ENCODE measurements around the gene LTBP1. TPM values are rescaled to one million over a fixed set of nuclear protein-coding genes. Genes with fewer than 3 reads are reported as not detected.
A peak's percentile ranks its signal among the peaks of the same experiment; 100 is the strongest.

LTBP1 gene
- total RNA-seq, 6 experiments from 2014 or later: 260 to 409 (median 335) TPM

GRCh38 chr2:33083699-33084387 lies 137.1 kb downstream of the LTBP1 start:
- Mint-ChIP-seq H3K9me3 (no peaks in the 10 kb centered on the region), H3K36me3 (ENCODE audit: low read depth) (peaks cover 6% of the 10 kb centered on the region; the same call in 1 of the 2 replicates), H3K4me3 (no peak overlapping the region), H3K4me1 (ENCODE audit: low read depth) (peaks cover 16% of the 10 kb centered on the region), H3K27ac (no peak overlapping the region), H3K27me3 (ENCODE audit: insufficient read depth) (peaks cover 1% of the 10 kb centered on the region)
- no peak for DNase-seq
- TF ChIP-seq CTCF (IDR thresholded peaks at IDR 0.05): no peak

GRCh38 chr2:33084433-33084832 lies 137.7 kb downstream of the LTBP1 start:
- H3K4me1 Mint-ChIP-seq (ENCODE audit: low read depth): peaks cover 16% of the 10 kb centered on the region
- TF ChIP-seq CTCF (IDR thresholded peaks at IDR 0.05): no peak
- H3K27ac Mint-ChIP-seq: no peak overlapping the region
- peaks cover 1% of the 10 kb centered on the region for H3K27me3 Mint-ChIP-seq (ENCODE audit: insufficient read depth)
- DNase-seq: no peak
- H3K36me3 Mint-ChIP-seq (ENCODE audit: low read depth): peaks cover 6% of the 10 kb centered on the region; the same call in 1 of the 2 replicates
- no peak overlapping the region for H3K4me3 Mint-ChIP-seq
- no peaks in the 10 kb centered on the region for H3K9me3 Mint-ChIP-seq

GRCh38 chr2:33085646-33086045 lies 138.9 kb downstream of the LTBP1 start:
- H3K27ac Mint-ChIP-seq: no peak overlapping the region
- no peaks in the 10 kb centered on the region for H3K9me3 Mint-ChIP-seq
- H3K36me3 Mint-ChIP-seq (ENCODE audit: low read depth): peaks cover 6% of the 10 kb centered on the region; the same call in 1 of the 2 replicates
- peaks cover 1% of the 10 kb centered on the region for H3K27me3 Mint-ChIP-seq (ENCODE audit: insufficient read depth)
- no peak overlapping the region for H3K4me3 Mint-ChIP-seq
- TF ChIP-seq CTCF (IDR thresholded peaks at IDR 0.05): no peak
- H3K4me1 Mint-ChIP-seq (ENCODE audit: low read depth): peaks cover 16% of the 10 kb centered on the region
- DNase-seq: no peak

- TF ChIP-seq CTCF (IDR thresholded peaks at IDR 0.05): peak; percentile 44; the same call in 1 of the 2 replicates
- no peak overlapping the region for H3K27ac Mint-ChIP-seq
- H3K27me3 Mint-ChIP-seq (ENCODE audit: insufficient read depth): peaks cover 1% of the 10 kb centered on the region
- no peaks in the 10 kb centered on the region for H3K9me3 Mint-ChIP-seq
- no peak for DNase-seq
- no peak overlapping the region for H3K4me3 Mint-ChIP-seq
- peaks cover 16% of the 10 kb centered on the region for H3K4me1 Mint-ChIP-seq (ENCODE audit: low read depth)
- peaks cover 6% of the 10 kb centered on the region; the same call in 1 of the 2 replicates for H3K36me3 Mint-ChIP-seq (ENCODE audit: low read depth)
These were observed 139.8 kb downstream of the LTBP1 start for GRCh38 chr2:33086400-33087015.

- no peak for DNase-seq
- H3K36me3 Mint-ChIP-seq (ENCODE audit: low read depth): peaks cover 8% of the 10 kb centered on the region
- TF ChIP-seq CTCF (IDR thresholded peaks at IDR 0.05): no peak
These were observed 143.9 kb downstream of the LTBP1 start for GRCh38 chr2:33090553-33091134.

More at GRCh38 chr2:33090553-33091134, 143.9 kb downstream of the LTBP1 start:
- peaks cover 4% of the 10 kb centered on the region for H3K27me3 Mint-ChIP-seq (ENCODE audit: insufficient read depth)
- no peak overlapping the region for H3K4me3 Mint-ChIP-seq
- peaks cover 14% of the 10 kb centered on the region for H3K4me1 Mint-ChIP-seq (ENCODE audit: low read depth)
- H3K9me3 Mint-ChIP-seq: peaks cover 8% of the 10 kb centered on the region
- no peak overlapping the region for H3K27ac Mint-ChIP-seq

Measured in HFFc6 (cell line).